GM18517 (cell line): ENCODE results near the gene C16orf87.

Experiments
- ATAC-seq: cut with Tn5 transposase; IDR thresholded peaks from one replicate; pipeline ENCODE4 v1.9.1; 2021; ENCODE audit warnings: mild to moderate bottlenecking, moderate library complexity; ENCODE audit not compliant: unreplicated experiment

Gene C16orf87

GRCh38 chr16:46762583-46762982 lies 68.4 kb downstream of the C16orf87 start:
- no peak for ATAC-seq

GRCh38 chr16:46759309-46759708 lies 71.7 kb downstream of the C16orf87 start:
- ATAC-seq: no peak

GRCh38 chr16:46757339-46758050 lies 73.5 kb downstream of the C16orf87 start:
- no peak for ATAC-seq

GRCh38 chr16:46756772-46757171 lies 74.2 kb downstream of the C16orf87 start:
- no peak for ATAC-seq

- no peak for ATAC-seq
These were observed 78.0 kb downstream of the C16orf87 start for GRCh38 chr16:46753015-46753414.

GRCh38 chr16:46751381-46751780 lies 79.6 kb downstream of the C16orf87 start:
- no peak for ATAC-seq

- ATAC-seq: no peak
These were observed 81.9 kb downstream of the C16orf87 start for GRCh38 chr16:46748775-46749705.

- ATAC-seq: no peak
These were observed 83.0 kb downstream of the C16orf87 start, which contains the start of gene MYLK3 for GRCh38 chr16:46747777-46748651. MYLK3 (minus strand) TSS chr16:46748344; CDS start chr16:46748193, 151 bp downstream.

- no peak for ATAC-seq
These were observed 83.9 kb downstream of the C16orf87 start for GRCh38 chr16:46746821-46747776.
